ENCODE measurements around the gene ORAI1.
"Not testable (repeated sequence)": the region's sequence is repeated elsewhere in the genome, so short reads cannot be mapped to it uniquely, and the experiment has no call there.

The ORAI1 gene

GRCh38 chr12:121626087-121626852, at the start of gene ORAI1:
Gene ORAI1 (plus strand): TSS chr12:121626530.
- peak; percentile 97 for DNase-seq

DNA sequence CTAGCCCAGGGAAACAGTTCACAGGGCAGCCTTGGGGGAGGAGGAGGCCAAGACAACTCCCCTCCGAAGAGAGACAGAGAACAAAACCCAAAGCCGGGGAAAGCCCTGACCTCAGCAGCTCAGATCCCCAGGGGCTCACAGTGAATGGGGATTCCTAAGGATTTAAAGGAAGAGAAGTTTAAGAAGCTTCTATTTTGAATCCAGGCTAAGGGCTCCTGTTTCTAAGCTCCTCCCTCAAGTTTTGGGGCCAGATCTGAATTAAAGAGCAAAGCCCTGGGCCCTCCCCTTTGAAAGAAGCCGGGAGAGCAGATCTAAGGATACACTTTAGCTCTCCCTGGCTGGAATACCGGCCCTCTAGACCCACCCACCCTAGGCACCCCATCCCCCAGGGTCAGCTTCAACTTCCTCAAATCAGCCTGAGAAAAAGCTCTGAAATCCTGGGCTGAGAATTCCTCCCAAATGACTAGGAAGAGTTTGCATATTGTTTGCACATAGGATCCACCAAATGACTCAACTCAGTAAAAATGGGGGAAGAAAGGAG, 49.4 kb upstream of the ORAI1 start:
- no peak for DNase-seq

- no peak for DNase-seq
Measured at GRCh38 chr12:121577443-121578180, 48.7 kb upstream of the ORAI1 start.

- no peak for DNase-seq
Measured at GRCh38 chr12:121578230-121579189, 47.8 kb upstream of the ORAI1 start.

DNA sequence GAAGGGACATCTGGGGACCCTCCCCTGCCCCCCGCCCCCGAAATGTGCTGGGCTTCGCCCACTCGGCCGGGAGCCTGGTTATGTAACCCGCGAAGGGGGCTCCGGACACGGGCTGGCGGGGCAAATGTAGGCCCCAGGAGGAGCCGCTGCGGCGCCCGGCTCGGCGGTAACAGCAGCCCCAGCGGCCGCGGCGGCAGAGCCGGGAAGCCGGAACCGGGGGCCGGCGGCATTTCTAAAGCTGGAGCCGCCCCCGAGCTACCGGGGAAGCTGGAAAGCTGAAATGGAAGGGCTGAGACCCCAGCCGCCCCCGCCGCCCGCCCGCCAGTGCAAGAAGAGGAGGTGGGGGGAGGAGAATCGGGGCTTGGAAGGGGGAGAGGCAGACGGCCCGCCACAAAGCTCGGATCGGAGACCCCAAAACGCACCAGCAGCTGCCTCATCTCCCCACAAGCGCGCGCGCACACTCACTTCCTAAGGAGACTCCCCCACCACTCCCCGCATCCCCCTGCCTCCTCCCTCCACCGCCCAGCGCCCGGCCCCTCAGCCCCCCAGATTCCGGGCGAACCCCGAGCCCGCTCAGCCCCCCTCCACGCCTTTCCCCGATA, 47.0 kb upstream of the ORAI1 start:
- no peak for DNase-seq

DNA sequence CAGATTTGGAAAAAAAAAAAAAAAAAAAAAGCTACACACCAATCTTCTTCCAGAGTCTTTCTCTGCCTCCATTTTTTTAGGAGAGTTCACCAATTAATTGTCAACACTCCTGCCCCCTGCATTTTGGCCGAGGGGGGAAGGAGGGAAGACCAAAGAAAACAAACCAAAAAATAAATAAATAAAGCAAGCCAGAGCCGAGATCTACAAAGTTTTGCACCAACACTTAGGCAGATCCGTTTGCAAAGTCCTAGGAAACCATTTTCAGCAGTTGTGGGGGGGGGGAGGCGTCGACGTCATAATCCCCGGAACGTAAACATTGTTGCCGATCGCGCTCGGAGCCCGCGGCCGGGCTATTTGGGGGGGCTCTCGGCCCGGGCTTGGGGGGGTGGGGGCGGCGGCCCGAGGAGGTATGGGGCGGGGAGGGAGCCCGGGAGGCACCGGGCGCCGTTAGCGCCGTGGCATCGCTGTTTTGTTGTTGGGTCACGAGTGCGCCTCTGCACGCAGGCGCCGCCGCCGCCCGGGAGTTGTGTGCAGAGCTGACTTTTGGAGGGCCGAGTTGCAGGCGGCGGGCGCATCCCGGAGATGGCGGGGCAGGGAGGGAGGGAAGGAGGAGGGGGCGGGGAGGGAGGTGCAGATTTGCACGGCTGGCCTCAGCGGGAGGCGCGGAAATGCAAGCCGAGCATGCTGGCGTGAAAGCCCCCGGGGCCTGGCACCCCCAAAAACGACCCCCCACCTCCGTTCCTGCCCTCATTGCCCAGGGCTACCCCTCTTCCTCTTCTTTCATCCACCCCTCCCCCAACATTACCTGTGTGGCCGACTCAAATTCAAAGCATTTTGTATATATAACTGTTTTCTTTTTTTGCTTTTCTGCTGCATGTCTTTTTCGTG, 46.1 kb upstream of the ORAI1 start:
- DNase-seq: peak; percentile 80

GRCh38 chr12:121580959-121581685, 45.2 kb upstream of the ORAI1 start, which contains the start of gene KDM2B:
Gene KDM2B (minus strand): TSS chr12:121581023. CDS start chr12:121580911, 112 bp downstream.
- peak; percentile 53 for DNase-seq

- DNase-seq: no peak
Measured at GRCh38 chr12:121581686-121582429, 44.5 kb upstream of the ORAI1 start.

- no peak for DNase-seq
Measured at GRCh38 chr12:121582583-121583333, 43.6 kb upstream of the ORAI1 start.

DNA sequence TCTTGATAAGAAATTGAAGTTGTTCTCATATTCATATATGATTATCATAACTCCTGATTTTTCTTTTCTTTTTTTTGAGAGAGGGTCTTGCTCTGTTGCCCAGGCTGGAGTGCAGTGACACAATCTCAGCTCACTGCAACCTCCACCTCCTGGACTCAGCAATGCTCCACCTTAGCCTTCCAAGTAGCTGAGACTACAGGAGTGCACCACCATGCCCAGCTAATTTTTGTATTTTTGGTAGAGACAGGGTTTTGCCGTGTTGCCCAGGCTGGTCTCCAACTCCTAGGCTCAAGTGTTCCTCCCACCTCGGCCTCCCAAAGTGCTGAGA, 43.0 kb upstream of the ORAI1 start:
- DNase-seq: not testable (repeated sequence)

DNA sequence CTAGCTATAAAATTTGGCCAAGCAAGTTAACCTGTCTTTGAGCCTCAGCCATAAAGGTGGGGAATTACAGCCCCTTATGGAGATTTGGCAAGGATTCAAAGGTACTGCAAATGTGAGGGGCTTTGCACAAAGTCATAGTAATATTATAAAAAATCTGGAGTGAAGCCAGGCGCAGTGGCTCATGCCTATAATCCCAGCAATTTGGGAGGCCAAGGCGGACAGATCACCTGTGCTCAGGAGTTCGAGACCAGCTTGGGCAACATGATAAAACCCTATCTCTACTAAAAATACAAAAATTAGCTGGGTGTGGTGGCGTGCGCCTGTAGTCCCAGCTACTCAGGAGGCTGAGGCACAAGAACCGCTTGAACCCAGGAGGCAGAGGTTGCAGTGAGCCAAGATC, 41.4 kb upstream of the ORAI1 start:
- not testable (repeated sequence) for DNase-seq

GRCh38 chr12:121590476-121591143, 35.7 kb upstream of the ORAI1 start:
- DNase-seq: no peak

- DNase-seq: no peak
Measured at GRCh38 chr12:121592320-121592719, 34.0 kb upstream of the ORAI1 start.

DNA sequence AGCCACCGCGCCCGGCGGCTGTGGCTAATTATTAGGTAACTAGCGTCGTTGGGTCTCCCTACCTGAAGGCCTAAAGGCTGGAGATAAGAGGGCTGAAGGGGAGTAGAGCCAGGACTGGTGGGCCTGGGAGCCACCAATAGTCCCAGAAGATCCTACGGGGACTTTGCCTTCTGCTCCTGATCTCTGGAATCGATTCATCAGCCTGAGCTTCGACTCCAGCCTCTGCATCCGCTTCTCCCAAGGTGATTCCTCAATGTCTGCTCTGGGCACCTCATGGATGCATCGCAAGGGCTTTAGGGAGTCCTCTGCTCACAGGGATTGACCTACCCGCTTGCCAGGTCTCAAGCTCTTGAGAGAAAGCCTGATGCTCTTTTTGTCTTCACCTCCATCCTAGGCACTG, 30.8 kb upstream of the ORAI1 start:
- DNase-seq: no peak

- DNase-seq: no peak
Measured at GRCh38 chr12:121596526-121596925, 29.8 kb upstream of the ORAI1 start.

- DNase-seq: no peak
Measured at GRCh38 chr12:121600702-121601336, 25.5 kb upstream of the ORAI1 start.

DNA sequence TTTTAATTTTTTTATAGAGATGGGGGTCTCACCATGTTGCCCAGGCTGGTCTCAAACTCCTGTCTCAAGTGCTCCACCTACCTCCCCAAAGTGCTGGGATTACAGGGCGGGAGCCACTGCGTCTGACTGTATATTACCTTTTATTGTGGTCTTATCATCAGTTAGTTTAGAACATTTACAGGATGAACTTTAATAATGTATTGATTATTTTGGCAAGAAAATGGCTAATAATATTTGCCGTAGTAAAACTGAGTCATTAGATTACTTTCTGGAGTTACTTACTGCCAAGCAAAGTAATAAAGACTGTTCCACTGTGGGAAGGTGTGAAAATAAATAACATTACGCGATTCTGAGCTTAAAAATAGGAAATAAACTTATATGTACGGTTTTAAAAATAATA, 23.6 kb upstream of the ORAI1 start:
- DNase-seq: no peak

GRCh38 chr12:121603581-121603980, 22.7 kb upstream of the ORAI1 start:
- no peak for DNase-seq

Data from NCI-H774 (cell line).